ENCODE results near the gene BFSP2.

BFSP2 gene

GRCh38 chr3:133388696-133389395 lies 11.0 kb upstream of the BFSP2 start:
- no peak for TF ChIP-seq CTCF (IDR thresholded peaks at IDR 0.05; ENCODE audit: control insufficient read depth, extremely low read depth, insufficient read depth)
- no peak for DNase-seq (ENCODE audit: low read depth)
- H3K4me3 ChIP-seq (ENCODE audit: low read depth, low read length): no peak overlapping the region

- H3K4me3 ChIP-seq (ENCODE audit: low read depth, low read length): no peak overlapping the region
- TF ChIP-seq CTCF (IDR thresholded peaks at IDR 0.05; ENCODE audit: control insufficient read depth, extremely low read depth, insufficient read depth): no peak
- DNase-seq (ENCODE audit: low read depth): no peak
Measured at GRCh38 chr3:133390715-133391114, 9.1 kb upstream of the BFSP2 start.

- no peak for TF ChIP-seq CTCF (IDR thresholded peaks at IDR 0.05; ENCODE audit: control insufficient read depth, extremely low read depth, insufficient read depth)
- H3K4me3 ChIP-seq (ENCODE audit: low read depth, low read length): no peak overlapping the region
- DNase-seq (ENCODE audit: low read depth): peak; percentile 50
Measured at GRCh38 chr3:133393204-133393603, 6.7 kb upstream of the BFSP2 start.

GRCh38 chr3:133393691-133394474 lies 6.0 kb upstream of the BFSP2 start:
- no peak for DNase-seq (ENCODE audit: low read depth)
- no peak overlapping the region for H3K4me3 ChIP-seq (ENCODE audit: low read depth, low read length)
- TF ChIP-seq CTCF (IDR thresholded peaks at IDR 0.05; ENCODE audit: control insufficient read depth, extremely low read depth, insufficient read depth): no peak

GRCh38 chr3:133394561-133395311 lies 5.1 kb upstream of the BFSP2 start:
- no peak for TF ChIP-seq CTCF (IDR thresholded peaks at IDR 0.05; ENCODE audit: control insufficient read depth, extremely low read depth, insufficient read depth)
- no peak overlapping the region for H3K4me3 ChIP-seq (ENCODE audit: low read depth, low read length)
- no peak for DNase-seq (ENCODE audit: low read depth)

- TF ChIP-seq CTCF (IDR thresholded peaks at IDR 0.05; ENCODE audit: control insufficient read depth, extremely low read depth, insufficient read depth): no peak
- no peak overlapping the region for H3K4me3 ChIP-seq (ENCODE audit: low read depth, low read length)
- no peak for DNase-seq (ENCODE audit: low read depth)
Measured at GRCh38 chr3:133396906-133397305, 3.0 kb upstream of the BFSP2 start.

Data from LNCaP clone FGC (cell line).